Osteocyte (in vitro differentiated cells): ENCODE data around the gene RCC2. TPM values are rescaled to one million over a fixed set of nuclear protein-coding genes. Genes with fewer than 3 reads are reported as not detected.

Experiments
- DNase-seq: peaks from one replicate; pipeline ENCODE4 v3.0.0; 2021; ENCODE audit warnings: mixed read lengths; ENCODE audit not compliant: unreplicated experiment; ENCODE audit errors: extremely low spot score
- H3K27ac Mint-ChIP-seq: one replicate; pipeline ENCODE4 v1.8.0; 2021; ENCODE audit warnings: mild to moderate bottlenecking, mixed read lengths; ENCODE audit not compliant: unreplicated experiment
- H3K27me3 Mint-ChIP-seq: one replicate; pipeline ENCODE4 v1.8.0; 2021; ENCODE audit warnings: mixed read lengths; ENCODE audit not compliant: unreplicated experiment
- H3K36me3 Mint-ChIP-seq: one replicate; pipeline ENCODE4 v1.8.0; 2021; ENCODE audit warnings: mixed read lengths; ENCODE audit not compliant: unreplicated experiment
- H3K4me1 Mint-ChIP-seq: one replicate; pipeline ENCODE4 v1.8.0; 2021; ENCODE audit warnings: mixed read lengths; ENCODE audit not compliant: unreplicated experiment
- H3K4me3 Mint-ChIP-seq: one replicate; pipeline ENCODE4 v1.8.0; 2021; ENCODE audit warnings: mild to moderate bottlenecking, moderate library complexity, mixed read lengths; ENCODE audit not compliant: unreplicated experiment
- H3K9me3 Mint-ChIP-seq: one replicate; pipeline ENCODE4 v1.8.0; 2021; ENCODE audit warnings: mixed read lengths; ENCODE audit not compliant: unreplicated experiment
- CTCF ChIP-seq: fragments of 200-600 bp; sonication (generic); IDR thresholded peaks from 2 replicates; pipeline ENCODE4 v1.5.0; 2021; ENCODE audit warnings: antibody characterized with exemption, mild to moderate bottlenecking, moderate library complexity
- total RNA-seq: library from RNA; stranded (reverse); gene quantifications from 2 replicates; pipeline ENCODE4 v1.2.1, GENCODE V29; 2021

RCC2 gene
- total RNA-seq, 1 donor from 2014 or later, result 102 TPM

- no peaks in the 10 kb centered on the region for H3K9me3 Mint-ChIP-seq
- no peaks in the 10 kb centered on the region for H3K27me3 Mint-ChIP-seq
- no peak overlapping the region for H3K4me3 Mint-ChIP-seq
- H3K36me3 Mint-ChIP-seq, result peaks cover 48% of the 10 kb centered on the region
- no peaks in the 10 kb centered on the region for H3K4me1 Mint-ChIP-seq
- no peak for DNase-seq
- no peak for TF ChIP-seq CTCF
- H3K27ac Mint-ChIP-seq, result no peak overlapping the region
Observed at GRCh38 chr1:17427696-17428660, 11.5 kb downstream of the RCC2 start.

- no peaks in the 10 kb centered on the region for H3K27me3 Mint-ChIP-seq
- H3K36me3 Mint-ChIP-seq, result peaks cover 45% of the 10 kb centered on the region
- no peak for TF ChIP-seq CTCF
- no peaks in the 10 kb centered on the region for H3K4me1 Mint-ChIP-seq
- no peak for DNase-seq
- no peaks in the 10 kb centered on the region for H3K9me3 Mint-ChIP-seq
- H3K27ac Mint-ChIP-seq, result no peak overlapping the region
- H3K4me3 Mint-ChIP-seq, result no peak overlapping the region
Observed at GRCh38 chr1:17425806-17426600, 13.5 kb downstream of the RCC2 start.

GRCh38 chr1:17423781-17424245, 15.7 kb downstream of the RCC2 start:
- Mint-ChIP-seq H3K9me3 (no peaks in the 10 kb centered on the region), H3K27me3 (no peaks in the 10 kb centered on the region), H3K36me3 (peaks cover 52% of the 10 kb centered on the region), H3K4me3 (no peak overlapping the region), H3K4me1 (peaks cover 4% of the 10 kb centered on the region), H3K27ac (no peak overlapping the region)
- TF ChIP-seq CTCF, result no peak
- no peak for DNase-seq

GRCh38 chr1:17422461-17422860, 17.0 kb downstream of the RCC2 start:
- Mint-ChIP-seq H3K27ac (peak overlapping the region; percentile 34), H3K27me3 (no peaks in the 10 kb centered on the region), H3K36me3 (peaks cover 56% of the 10 kb centered on the region), H3K4me1 (peaks cover 4% of the 10 kb centered on the region), H3K4me3 (no peak overlapping the region), H3K9me3 (no peaks in the 10 kb centered on the region)
- TF ChIP-seq CTCF, result no peak
- no peak for DNase-seq
